Right atrium auricular region (tissue), 2 donors: ENCODE measurements around the gene FAF1. TPM values are rescaled to one million over a fixed set of nuclear protein-coding genes. Genes with fewer than 3 reads are reported as not detected.
"Not testable (repeated sequence)": the region's sequence is repeated elsewhere in the genome, so short reads cannot be mapped to it uniquely, and the experiment has no call there.

Experiments used
- DNase-seq: peaks from one replicate; pipeline ENCODE4 v3.0.0-alpha.2; 2019; ENCODE audit warnings: low spot score
- H3K27ac ChIP-seq, 2 donors: fragments of 200-600 bp; sonication (generic); 1 replicate in 1 of 2; 2 replicates in 1 of 2; pipeline ENCODE4 v1.5.1; 2016 to 2019
- H3K27me3 ChIP-seq, 2 donors: fragments of 200-600 bp; sonication (generic); one replicate each; pipeline versions ENCODE4 v1.5.1 to v1.6.0; 2017 to 2019
- H3K36me3 ChIP-seq: fragments of 200-600 bp; sonication (generic); one replicate; pipeline ENCODE4 v1.5.1; 2016
- H3K4me1 ChIP-seq, 2 donors: fragments of 200-600 bp; sonication (generic); one replicate each; pipeline versions ENCODE4 v1.5.1 to v1.6.0; 2017 to 2019
- H3K4me3 ChIP-seq, 2 donors: fragments of 200-600 bp; sonication (generic); 1 replicate in 1 of 2; 2 replicates in 1 of 2; pipeline ENCODE4 v1.5.1; 2017 to 2019; ENCODE audit warnings: mild to moderate bottlenecking in 1 of 2, moderate library complexity in 1 of 2
- H3K9me3 ChIP-seq, 2 donors: fragments of 200-600 bp; sonication (generic); one replicate each; pipeline ENCODE4 v1.5.1; 2019
- CTCF ChIP-seq, 2 donors: fragments of 200-600 bp; sonication (generic); IDR thresholded peaks; one replicate each; pipeline ENCODE4 v1.5.1; 2019; ENCODE audit warnings: antibody characterized with exemption in 2 of 2
- total RNA-seq, 2 donors: library from RNA; depleted of rRNA; stranded (reverse); fragments of >200 nt; gene quantifications; one replicate each; pipeline ENCODE4 v1.1.0, GENCODE V29; 2016

FAF1 gene
- total RNA-seq, 2 donors from 2014 or later, result 36.1 to 68.8 TPM

DNA sequence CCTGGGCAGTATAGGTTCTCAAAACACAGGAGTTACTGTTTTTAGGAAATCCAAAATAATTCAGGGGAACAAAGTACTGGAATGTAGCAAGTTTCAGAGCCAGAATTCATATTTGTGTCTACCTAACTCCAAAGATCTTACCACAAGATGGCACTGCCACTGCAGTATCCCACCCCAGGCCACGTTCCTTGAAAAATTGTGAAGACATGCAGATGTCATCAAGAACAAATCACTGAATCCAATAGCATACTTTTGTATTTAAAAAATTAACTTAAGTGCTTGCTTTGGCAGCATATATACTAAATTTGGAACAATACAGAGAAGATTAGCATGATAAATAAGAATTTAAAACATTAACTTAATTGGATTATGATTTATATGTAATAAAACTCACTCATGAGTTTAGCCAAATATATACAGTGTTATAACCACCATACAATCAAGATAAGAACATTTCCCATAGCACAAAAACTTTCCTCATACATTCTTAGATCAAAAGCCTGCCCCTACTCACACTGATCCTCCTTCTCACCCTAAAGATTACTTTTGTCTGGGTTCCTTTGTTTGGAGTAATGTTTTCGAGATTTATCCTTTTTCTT is 209.9 kb downstream of the FAF1 start:
- Histone ChIP-seq H3K4me1 (no peaks in the 10 kb centered on the region), H3K36me3 (no peaks in the 10 kb centered on the region), H3K9me3 (no peaks in the 10 kb centered on the region), H3K27me3 (no peaks in the 10 kb centered on the region), H3K27ac (no peak overlapping the region), H3K4me3 (no peak overlapping the region)
- DNase-seq, result no peak
- TF ChIP-seq CTCF (IDR thresholded peaks at IDR 0.05), result peak; percentile 11 to 55

DNA sequence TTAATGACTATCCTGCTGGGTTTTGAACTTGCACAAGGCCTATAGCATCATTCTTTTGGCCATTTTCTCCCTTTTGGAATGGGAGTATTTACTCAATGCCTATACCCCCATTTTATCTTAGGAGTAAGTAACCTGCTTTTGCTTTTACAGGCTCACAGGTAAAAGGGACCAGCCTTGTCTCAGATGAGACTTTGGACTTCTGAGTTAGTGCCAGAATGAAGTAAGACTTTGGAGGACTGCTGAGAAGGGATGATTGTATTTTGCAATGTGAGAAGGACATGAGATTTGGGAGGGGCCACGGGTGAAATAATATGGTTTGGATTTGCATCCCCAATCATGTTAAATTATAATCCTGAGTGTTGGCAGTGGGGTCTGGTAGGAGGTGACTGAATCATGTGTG is 212.7 kb downstream of the FAF1 start:
- no peak for TF ChIP-seq CTCF (IDR thresholded peaks at IDR 0.05)
- H3K27me3 ChIP-seq, result no peaks in the 10 kb centered on the region

GRCh38 chr1:50742523-50742922 is 217.5 kb downstream of the FAF1 start:
- no peak for TF ChIP-seq CTCF (IDR thresholded peaks at IDR 0.05)
- Histone ChIP-seq H3K27ac (no peak overlapping the region), H3K4me1 (no peaks in the 10 kb centered on the region), H3K36me3 (peaks cover 9% of the 10 kb centered on the region), H3K27me3 (no peaks in the 10 kb centered on the region), H3K4me3 (no peak overlapping the region), H3K9me3 (no peaks in the 10 kb centered on the region)
- no peak for DNase-seq

More for the DNA sequence above, 212.7 kb downstream of the FAF1 start:
- H3K4me1 ChIP-seq, result no peaks in the 10 kb centered on the region
- H3K27ac ChIP-seq, result no peak overlapping the region
- no peaks in the 10 kb centered on the region for H3K9me3 ChIP-seq
- no peak overlapping the region for H3K4me3 ChIP-seq
- no peak for DNase-seq
- H3K36me3 ChIP-seq, result no peaks in the 10 kb centered on the region

GRCh38 chr1:50739125-50739524 is 220.9 kb downstream of the FAF1 start:
- peaks cover 10% of the 10 kb centered on the region for H3K36me3 ChIP-seq
- TF ChIP-seq CTCF (IDR thresholded peaks at IDR 0.05), result no peak
- no peak for DNase-seq
- no peaks in the 10 kb centered on the region for H3K9me3 ChIP-seq
- H3K4me1 ChIP-seq, result no peaks in the 10 kb centered on the region
- no peaks in the 10 kb centered on the region for H3K27me3 ChIP-seq
- H3K4me3 ChIP-seq, result no peak overlapping the region
- no peak overlapping the region for H3K27ac ChIP-seq

DNA sequence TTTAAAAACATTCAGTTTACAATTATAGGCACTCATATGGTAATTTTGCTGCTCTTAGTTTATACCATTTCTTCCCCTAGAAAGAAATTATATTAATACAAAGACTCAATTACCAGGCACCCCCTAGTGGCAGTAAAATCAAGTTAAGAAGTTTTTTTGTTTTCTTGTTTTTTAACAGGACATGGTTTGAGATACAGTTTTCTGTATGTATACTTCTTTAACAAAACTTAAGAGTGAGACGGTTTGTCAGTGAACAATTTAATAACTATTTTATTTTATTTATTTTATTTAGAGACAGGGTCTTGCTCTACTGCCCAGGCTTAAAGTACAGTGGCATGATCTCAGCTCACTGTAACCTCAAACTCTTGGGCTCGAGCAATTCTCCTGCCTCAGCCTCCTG is 224.6 kb downstream of the FAF1 start:
- DNase-seq, result no peak
- peaks cover 10% of the 10 kb centered on the region for H3K36me3 ChIP-seq
- H3K9me3 ChIP-seq, result no peaks in the 10 kb centered on the region
- no peak overlapping the region for H3K4me3 ChIP-seq
- no peak overlapping the region for H3K27ac ChIP-seq
- TF ChIP-seq CTCF (IDR thresholded peaks at IDR 0.05), result peak in 1 of 2 donors; percentile 63
- H3K27me3 ChIP-seq, result no peaks in the 10 kb centered on the region
- peaks cover 0 to 4% of the 10 kb centered on the region in 2 donors for H3K4me1 ChIP-seq

DNA sequence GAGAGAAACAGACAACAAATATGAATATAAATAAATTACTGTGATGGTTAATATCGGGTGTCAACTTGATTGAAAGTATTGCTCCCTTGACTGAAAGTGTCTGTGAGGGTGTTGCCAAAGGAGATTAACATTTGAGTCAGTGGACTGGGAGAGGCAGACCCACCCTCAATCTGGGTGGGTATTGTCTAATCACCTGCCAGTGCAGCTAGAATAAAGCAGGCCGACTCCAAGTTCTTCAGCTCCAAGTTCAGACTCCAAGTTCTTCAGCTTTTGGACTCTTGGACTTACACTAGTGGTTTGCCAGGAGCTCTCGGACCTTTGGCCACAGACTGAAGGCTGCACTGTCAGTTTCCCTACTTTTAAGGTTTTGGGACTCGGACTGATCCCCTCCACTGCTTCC is 232.5 kb downstream of the FAF1 start:
- not testable (repeated sequence) for H3K4me1 ChIP-seq, DNase-seq, H3K27ac ChIP-seq, H3K36me3 ChIP-seq, H3K9me3 ChIP-seq, H3K27me3 ChIP-seq, H3K4me3 ChIP-seq
